Activated CD4-positive, alpha-beta memory T cell treated with anti-CD3 and anti-CD28 coated beads, Interleukin-2, amount 10 ng/mL, durations not matched to agents 7 days and 5 days (primary cell): ENCODE measurements around the gene ACSL6. TPM values are rescaled to one million over a fixed set of nuclear protein-coding genes. Genes with fewer than 3 reads are reported as not detected.

Source experiments
- CTCF ChIA-PET: fragments of 350-600 bp; sonication (Branson Sonifier 250); formaldehyde crosslinking; loops from one replicate; lab custom pipeline; 2021; ENCODE audit warnings: antibody characterized with exemption, inconsistent platforms; lab: Charles Lee
- POLR2A ChIA-PET: fragments of 350-600 bp; sonication (Branson Sonifier 250); formaldehyde crosslinking; loops from one replicate; lab custom pipeline; 2021; ENCODE audit warnings: antibody characterized with exemption; lab: Charles Lee
- DNase-seq: peaks from one replicate; pipeline ENCODE4 v3.0.0-alpha.2; 2020
- H3K27ac Mint-ChIP-seq: one replicate; pipeline ENCODE4 v1.8.0; 2021; ENCODE audit warnings: mild to moderate bottlenecking, mixed read lengths
- H3K27me3 Mint-ChIP-seq: one replicate; pipeline ENCODE4 v1.8.0; 2021; ENCODE audit warnings: mixed read lengths
- H3K36me3 Mint-ChIP-seq: one replicate; pipeline ENCODE4 v1.8.0; 2021; ENCODE audit warnings: low read depth, mixed read lengths
- H3K4me1 Mint-ChIP-seq: one replicate; pipeline ENCODE4 v1.8.0; 2021; ENCODE audit warnings: mixed read lengths
- H3K4me3 Mint-ChIP-seq: one replicate; pipeline ENCODE4 v1.8.0; 2021; ENCODE audit warnings: mild to moderate bottlenecking, mixed read lengths
- H3K9me3 Mint-ChIP-seq: one replicate; pipeline ENCODE4 v1.8.0; 2021; ENCODE audit warnings: mixed read lengths
- total RNA-seq, 2 experiments: library from RNA; stranded (reverse); gene quantifications; one replicate each; pipeline ENCODE4 v1.2.3, GENCODE V29; 2021

The ACSL6 gene
- total RNA-seq, 2 experiments from 2014 or later, result 10.6 to 11.5 TPM

- CTCF ChIA-PET, result interaction anchor here (1.3 kb wide), 1 partner anchor 8 kb away, joined by 8 read pairs; no protein-coding TSS in a partner anchor
- no peak for DNase-seq
- POLR2A ChIA-PET, result interaction anchor here (0.5 to 2.5 kb wide), 6 partner anchors 28 to 466 kb away, joined by 3 to 13 read pairs (median 4); no protein-coding TSS in a partner anchor
- H3K27ac Mint-ChIP-seq, result no peak overlapping the region
- no peak overlapping the region for H3K4me3 Mint-ChIP-seq
- H3K36me3 Mint-ChIP-seq, result no peaks in the 10 kb centered on the region
- peaks cover 37% of the 10 kb centered on the region for H3K27me3 Mint-ChIP-seq
- H3K4me1 Mint-ChIP-seq, result peaks cover 58% of the 10 kb centered on the region
- H3K9me3 Mint-ChIP-seq, result no peaks in the 10 kb centered on the region
Observed at GRCh38 chr5:132055441-132055807, 44.0 kb upstream of the ACSL6 start.

DNA sequence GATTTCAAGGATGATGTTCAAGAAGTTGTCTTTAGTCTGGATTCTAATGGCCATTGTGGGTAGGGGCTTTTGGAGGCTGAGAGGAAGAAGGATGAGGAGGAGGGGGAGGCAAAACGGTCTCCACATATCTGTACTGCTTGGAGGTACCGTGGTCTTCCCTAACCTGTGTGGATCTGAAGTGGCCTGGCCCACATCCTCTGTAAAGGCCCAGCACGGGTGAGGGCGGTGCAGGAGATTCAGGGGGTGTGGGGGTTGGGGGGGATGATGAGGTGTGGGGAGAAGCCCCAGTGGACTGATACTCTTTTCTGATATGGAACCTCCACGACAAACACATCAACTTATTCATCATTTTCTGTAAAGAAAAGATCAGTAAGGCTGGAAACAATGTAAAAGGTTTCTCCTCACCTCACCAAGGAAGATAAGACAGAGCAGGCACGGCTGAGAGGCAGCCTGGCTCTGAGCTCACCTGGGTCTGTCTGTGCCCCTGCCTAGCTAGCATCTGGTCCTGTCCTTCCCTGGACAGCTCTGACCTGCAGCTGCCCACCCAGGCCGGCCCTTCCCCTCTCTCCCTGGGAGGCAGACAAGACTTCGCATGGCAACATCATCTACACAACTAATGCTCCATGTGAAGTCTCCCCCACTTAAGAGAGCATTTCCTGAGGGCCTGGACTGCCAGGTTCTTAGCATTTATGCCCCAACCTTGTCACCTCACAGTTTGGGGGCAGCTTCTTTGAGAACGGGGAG is 43.4 kb upstream of the ACSL6 start:
- no peak overlapping the region for H3K27ac Mint-ChIP-seq
- DNase-seq, result no peak
- H3K27me3 Mint-ChIP-seq, result peaks cover 37% of the 10 kb centered on the region
- H3K4me1 Mint-ChIP-seq, result peaks cover 54% of the 10 kb centered on the region
- POLR2A ChIA-PET, result interaction anchor here (1.3 to 2.5 kb wide), 3 partner anchors 34 to 54 kb away, joined by 5 to 13 read pairs (median 5); no protein-coding TSS in a partner anchor
- no peak overlapping the region for H3K4me3 Mint-ChIP-seq
- CTCF ChIA-PET, result interaction anchor here (1.3 kb wide), 1 partner anchor 8 kb away, joined by 8 read pairs; no protein-coding TSS in a partner anchor
- H3K9me3 Mint-ChIP-seq, result no peaks in the 10 kb centered on the region
- H3K36me3 Mint-ChIP-seq, result no peaks in the 10 kb centered on the region

DNA sequence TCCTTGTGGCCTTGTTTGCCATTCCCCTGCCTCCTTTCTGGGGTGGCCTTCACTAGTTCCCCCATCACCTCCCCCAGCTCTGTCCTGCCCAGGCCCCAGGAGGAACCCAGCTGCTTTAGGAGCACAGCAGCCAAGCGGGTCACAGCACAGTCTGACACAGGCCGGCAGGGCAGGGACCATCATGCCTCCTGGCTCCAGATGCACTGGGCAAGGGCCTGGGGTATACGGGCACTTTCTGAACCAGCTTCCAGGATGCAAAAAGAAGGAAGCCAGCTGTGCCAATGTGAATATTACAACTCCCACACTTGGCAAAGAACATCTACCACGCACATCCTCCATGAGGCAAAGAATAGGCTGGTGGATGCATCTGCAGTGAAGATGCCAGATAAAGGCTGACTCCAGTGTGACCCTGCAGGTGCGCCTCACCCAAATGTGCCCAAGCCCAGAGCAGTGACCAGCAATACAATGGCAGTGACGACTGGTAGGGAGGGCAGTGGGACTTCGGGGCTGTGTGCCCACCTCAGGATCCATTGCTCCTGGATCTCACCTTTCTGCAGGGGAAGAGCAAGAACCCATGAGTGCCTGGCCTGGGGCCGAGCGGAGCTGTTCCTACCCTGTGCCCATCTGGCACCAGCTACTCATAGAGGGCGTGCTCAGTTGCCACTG is 42.7 kb upstream of the ACSL6 start:
- DNase-seq, result no peak

GRCh38 chr5:132053483-132053882 is 42.0 kb upstream of the ACSL6 start:
- Mint-ChIP-seq H3K27ac (no peak overlapping the region), H3K27me3 (peaks cover 40% of the 10 kb centered on the region)
- CTCF ChIA-PET, result interaction anchor here (0.9 to 1.7 kb wide), 4 partner anchors 9 to 46 kb away, joined by 3 to 13 read pairs (median 3); no protein-coding TSS in a partner anchor

More for the DNA sequence above, 42.7 kb upstream of the ACSL6 start:
- no peak overlapping the region for H3K27ac Mint-ChIP-seq
- ChIA-PET POLR2A (no interaction called here), CTCF (interaction anchor here (1.0 to 1.7 kb wide), 4 partner anchors 8 to 47 kb away, joined by 3 to 13 read pairs (median 6); no protein-coding TSS in a partner anchor)
- H3K36me3 Mint-ChIP-seq, result no peaks in the 10 kb centered on the region
- no peak overlapping the region for H3K4me3 Mint-ChIP-seq
- peaks cover 40% of the 10 kb centered on the region for H3K27me3 Mint-ChIP-seq
- peaks cover 47% of the 10 kb centered on the region for H3K4me1 Mint-ChIP-seq
- H3K9me3 Mint-ChIP-seq, result no peaks in the 10 kb centered on the region

DNA sequence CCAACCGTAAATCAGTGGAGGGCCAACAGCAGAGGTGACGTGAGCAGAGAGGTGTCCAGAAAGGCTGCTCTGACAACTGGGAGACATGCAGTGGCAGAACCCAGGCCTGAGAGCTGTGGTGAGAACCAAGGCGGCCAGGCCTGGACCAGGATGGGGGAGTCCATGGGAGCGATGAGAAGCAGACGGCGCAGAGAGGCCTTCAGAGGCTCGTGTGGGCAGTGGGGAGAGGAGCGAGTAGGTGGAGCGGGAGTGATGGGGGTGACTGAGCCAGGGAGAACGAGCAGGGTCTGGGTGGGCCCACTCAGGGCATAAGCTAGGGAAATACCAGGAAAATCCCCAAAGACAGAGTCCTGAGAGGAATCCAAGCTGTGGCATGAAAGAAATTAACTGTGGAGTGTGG is 41.1 kb upstream of the ACSL6 start:
- no peak overlapping the region for H3K27ac Mint-ChIP-seq
- H3K9me3 Mint-ChIP-seq, result no peaks in the 10 kb centered on the region
- ChIA-PET CTCF (interaction anchor here (0.9 to 1.7 kb wide), 3 partner anchors 10 to 22 kb away, joined by 3 to 13 read pairs (median 3); no protein-coding TSS in a partner anchor), POLR2A (no interaction called here)
- no peak overlapping the region for H3K4me3 Mint-ChIP-seq
- H3K36me3 Mint-ChIP-seq, result no peaks in the 10 kb centered on the region
- peaks cover 34% of the 10 kb centered on the region for H3K4me1 Mint-ChIP-seq
- peaks cover 36% of the 10 kb centered on the region for H3K27me3 Mint-ChIP-seq
- no peak for DNase-seq

More at GRCh38 chr5:132053483-132053882, 42.0 kb upstream of the ACSL6 start:
- Mint-ChIP-seq H3K9me3 (no peaks in the 10 kb centered on the region), H3K4me3 (no peak overlapping the region), H3K36me3 (no peaks in the 10 kb centered on the region), H3K4me1 (peaks cover 40% of the 10 kb centered on the region)
- POLR2A ChIA-PET, result no interaction called here
- no peak for DNase-seq

GRCh38 chr5:132050661-132051552 is 39.4 kb upstream of the ACSL6 start:
- Mint-ChIP-seq H3K27me3 (peaks cover 33% of the 10 kb centered on the region), H3K27ac (no peak overlapping the region), H3K4me1 (peaks cover 17% of the 10 kb centered on the region), H3K36me3 (no peaks in the 10 kb centered on the region), H3K9me3 (no peaks in the 10 kb centered on the region), H3K4me3 (no peak overlapping the region)
- POLR2A ChIA-PET, result no interaction called here
- CTCF ChIA-PET, result no interaction called here
- DNase-seq, result no peak

- Mint-ChIP-seq H3K4me1 (peaks cover 10% of the 10 kb centered on the region), H3K27me3 (peaks cover 35% of the 10 kb centered on the region), H3K27ac (no peak overlapping the region), H3K4me3 (no peak overlapping the region), H3K9me3 (no peaks in the 10 kb centered on the region), H3K36me3 (no peaks in the 10 kb centered on the region)
- DNase-seq, result no peak
- ChIA-PET POLR2A (no interaction called here), CTCF (no interaction called here)
Observed at GRCh38 chr5:132050136-132050535, 38.7 kb upstream of the ACSL6 start.

DNA sequence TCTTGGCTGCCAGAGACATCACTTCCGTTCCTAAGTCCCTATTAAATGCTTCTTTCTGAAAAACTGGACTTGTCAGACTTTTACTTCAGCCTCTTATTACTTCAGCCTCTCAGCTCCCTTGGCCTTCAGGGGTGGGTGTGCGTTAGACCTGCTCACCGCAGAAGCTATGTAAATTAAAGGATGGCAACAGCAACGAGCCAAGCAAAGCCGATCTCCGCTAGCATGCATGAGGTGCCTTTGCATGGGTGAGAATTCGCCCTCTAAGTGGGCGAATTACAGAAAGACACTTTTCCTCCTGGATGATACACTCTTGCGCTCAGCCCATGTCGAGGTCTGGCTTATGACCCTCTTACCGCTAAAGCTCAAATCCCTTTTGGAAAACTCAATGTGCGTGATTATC is 38.1 kb upstream of the ACSL6 start:
- ChIA-PET CTCF (no interaction called here), POLR2A (no interaction called here)
- Mint-ChIP-seq H3K27me3 (peaks cover 35% of the 10 kb centered on the region), H3K36me3 (no peaks in the 10 kb centered on the region), H3K9me3 (no peaks in the 10 kb centered on the region), H3K4me3 (no peak overlapping the region), H3K27ac (no peak overlapping the region), H3K4me1 (peaks cover 4% of the 10 kb centered on the region)
- DNase-seq, result no peak

DNA sequence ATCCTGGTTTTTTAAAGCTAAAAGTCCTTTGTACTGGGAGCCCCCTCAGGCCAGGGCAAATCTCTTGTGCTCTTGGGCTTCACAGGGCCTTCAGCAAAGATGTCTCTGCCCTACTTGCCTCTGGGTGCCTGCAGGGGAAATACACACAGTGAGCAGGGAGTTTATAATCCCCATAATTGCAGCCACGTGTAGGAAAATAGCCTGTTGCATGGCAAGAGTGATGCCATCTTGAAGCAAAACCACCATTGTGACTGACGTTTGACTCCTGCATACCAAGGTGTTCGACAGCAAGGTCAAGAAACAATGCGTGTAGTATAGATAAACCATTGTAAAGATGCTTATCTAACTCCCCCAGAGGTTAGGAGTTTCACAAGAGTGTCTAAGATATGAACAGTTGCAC is 37.6 kb upstream of the ACSL6 start:
- no peaks in the 10 kb centered on the region for H3K9me3 Mint-ChIP-seq
- H3K4me3 Mint-ChIP-seq, result no peak overlapping the region
- POLR2A ChIA-PET, result no interaction called here
- no peak overlapping the region for H3K27ac Mint-ChIP-seq
- H3K36me3 Mint-ChIP-seq, result no peaks in the 10 kb centered on the region
- no peaks in the 10 kb centered on the region for H3K4me1 Mint-ChIP-seq
- CTCF ChIA-PET, result no interaction called here
- peaks cover 35% of the 10 kb centered on the region for H3K27me3 Mint-ChIP-seq
- no peak for DNase-seq

DNA sequence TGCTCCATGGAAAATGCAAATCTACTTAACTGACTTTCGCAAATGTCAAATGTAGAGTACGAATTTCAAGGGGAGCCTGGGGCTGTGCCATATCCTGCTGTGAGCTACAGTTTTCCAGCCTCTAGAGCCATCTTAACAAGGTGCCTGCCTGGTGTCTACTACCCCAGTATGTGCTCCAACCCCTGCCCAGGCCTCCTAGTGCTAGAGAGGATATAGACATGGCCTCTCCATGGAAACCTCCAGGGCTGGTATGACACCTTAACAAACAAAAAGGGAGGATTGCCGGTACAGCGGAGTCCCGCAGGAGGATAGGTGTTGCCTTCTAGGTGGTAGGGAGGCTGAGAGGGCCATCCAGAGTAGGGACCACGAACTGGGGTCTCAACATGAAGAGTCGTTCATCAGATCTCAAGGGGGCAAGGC is 35.4 kb upstream of the ACSL6 start:
- peaks cover 5% of the 10 kb centered on the region for H3K36me3 Mint-ChIP-seq
- ChIA-PET POLR2A (no interaction called here), CTCF (interaction anchor here (1.8 kb wide), 1 partner anchor 16 kb away, joined by 3 read pairs; no protein-coding TSS in a partner anchor)
- H3K4me1 Mint-ChIP-seq, result no peaks in the 10 kb centered on the region
- no peak overlapping the region for H3K4me3 Mint-ChIP-seq
- H3K27ac Mint-ChIP-seq, result no peak overlapping the region
- DNase-seq, result no peak
- H3K27me3 Mint-ChIP-seq, result peaks cover 23% of the 10 kb centered on the region
- H3K9me3 Mint-ChIP-seq, result no peaks in the 10 kb centered on the region

GRCh38 chr5:132044207-132044606 is 32.7 kb upstream of the ACSL6 start:
- H3K4me1 Mint-ChIP-seq, result no peaks in the 10 kb centered on the region
- H3K27me3 Mint-ChIP-seq, result peaks cover 36% of the 10 kb centered on the region
- no peak for DNase-seq
- ChIA-PET CTCF (no interaction called here), POLR2A (no interaction called here)
- H3K36me3 Mint-ChIP-seq, result peaks cover 6% of the 10 kb centered on the region
- no peaks in the 10 kb centered on the region for H3K9me3 Mint-ChIP-seq
- no peak overlapping the region for H3K4me3 Mint-ChIP-seq
- no peak overlapping the region for H3K27ac Mint-ChIP-seq

DNA sequence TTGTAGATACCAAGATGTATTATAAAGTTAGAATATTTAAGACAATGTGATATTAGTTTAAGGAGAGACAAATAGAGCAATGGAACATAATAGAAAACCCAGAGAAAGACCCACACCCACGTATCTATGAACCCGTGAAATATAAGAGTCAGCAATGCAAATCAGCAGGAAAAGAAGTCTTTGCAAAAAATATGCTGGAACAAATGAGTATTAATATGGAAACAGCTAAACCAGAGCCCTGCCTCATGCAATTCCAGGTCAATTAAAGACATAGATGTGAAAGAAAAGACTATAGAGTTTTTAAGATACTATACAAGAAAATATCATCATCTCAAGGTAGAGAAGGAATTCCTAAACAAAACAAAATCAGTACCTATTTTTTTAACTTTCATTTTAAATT is 25.9 kb upstream of the ACSL6 start:
- Mint-ChIP-seq H3K9me3 (peaks cover 3% of the 10 kb centered on the region), H3K36me3 (peaks cover 12% of the 10 kb centered on the region), H3K27me3 (peaks cover 68% of the 10 kb centered on the region), H3K27ac (no peak overlapping the region), H3K4me1 (no peaks in the 10 kb centered on the region), H3K4me3 (no peak overlapping the region)
- ChIA-PET POLR2A (no interaction called here), CTCF (no interaction called here)
- no peak for DNase-seq
